ENCODE measurements around the gene WSB1. TPM values are rescaled to one million over a fixed set of nuclear protein-coding genes. Genes with fewer than 3 reads are reported as not detected.
"Not testable (repeated sequence)": the region's sequence is repeated elsewhere in the genome, so short reads cannot be mapped to it uniquely, and the experiment has no call there.

The WSB1 gene
- total RNA-seq, 1 donor from 2014 or later: 633 TPM

DNA sequence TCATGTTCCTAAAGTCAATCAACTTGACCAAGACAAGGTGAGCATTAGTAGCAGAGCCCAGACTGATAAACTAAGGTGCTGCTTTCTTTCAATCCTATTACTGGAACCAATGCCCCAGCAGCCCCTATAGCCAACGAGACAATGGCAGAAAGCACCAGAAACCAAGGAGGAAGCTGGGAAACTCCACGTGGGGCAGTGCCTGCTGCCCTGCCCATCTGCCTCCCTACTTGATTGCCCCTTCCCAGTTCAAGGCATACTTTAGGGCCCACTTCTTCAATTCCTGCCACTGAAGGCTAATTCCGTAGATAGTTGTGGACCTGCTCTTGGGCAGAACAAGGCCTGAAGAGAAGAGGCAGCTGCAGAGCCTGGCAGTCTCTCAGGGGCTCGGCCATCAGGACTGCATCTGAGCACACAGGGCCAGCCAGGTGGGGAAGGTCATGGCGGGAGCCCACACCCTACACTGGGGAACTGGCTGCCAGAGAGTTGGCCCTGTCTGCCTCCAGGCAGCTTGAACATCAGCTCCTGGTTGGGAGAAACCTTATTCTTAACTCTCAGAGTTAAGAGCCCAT is 30.9 kb downstream of the WSB1 start:
- Mint-ChIP-seq H3K4me3 (ENCODE audit: unreplicated experiment) (no peak overlapping the region), H3K27ac (ENCODE audit: unreplicated experiment) (no peak overlapping the region), H3K9me3 (ENCODE audit: unreplicated experiment) (peaks cover 5% of the 10 kb centered on the region), H3K36me3 (ENCODE audit: unreplicated experiment) (no peaks in the 10 kb centered on the region), H3K4me1 (ENCODE audit: low read depth, unreplicated experiment) (peaks cover 12% of the 10 kb centered on the region), H3K27me3 (ENCODE audit: unreplicated experiment) (peaks cover 2% of the 10 kb centered on the region)
- DNase-seq: no peak
- TF ChIP-seq CTCF (IDR thresholded peaks at IDR 0.05; ENCODE audit: partially characterized antibody, unreplicated experiment): no peak

- TF ChIP-seq CTCF (IDR thresholded peaks at IDR 0.05; ENCODE audit: partially characterized antibody, unreplicated experiment): no peak
- H3K4me1 Mint-ChIP-seq (ENCODE audit: low read depth, unreplicated experiment): peaks cover 5% of the 10 kb centered on the region
- peaks cover 2% of the 10 kb centered on the region for H3K9me3 Mint-ChIP-seq (ENCODE audit: unreplicated experiment)
- no peak overlapping the region for H3K27ac Mint-ChIP-seq (ENCODE audit: unreplicated experiment)
- H3K36me3 Mint-ChIP-seq (ENCODE audit: unreplicated experiment): no peaks in the 10 kb centered on the region
- peaks cover 2% of the 10 kb centered on the region for H3K27me3 Mint-ChIP-seq (ENCODE audit: unreplicated experiment)
- no peak for DNase-seq
- peak overlapping the region; percentile 25 for H3K4me3 Mint-ChIP-seq (ENCODE audit: unreplicated experiment)
Observed at GRCh38 chr17:27326051-27326450, 32.1 kb downstream of the WSB1 start.

GRCh38 chr17:27326585-27326984 is 32.7 kb downstream of the WSB1 start:
- DNase-seq: no peak
- no peaks in the 10 kb centered on the region for H3K36me3 Mint-ChIP-seq (ENCODE audit: unreplicated experiment)

GRCh38 chr17:27327397-27327796 is 33.5 kb downstream of the WSB1 start:
- H3K27ac Mint-ChIP-seq (ENCODE audit: unreplicated experiment): no peak overlapping the region
- peaks cover 10% of the 10 kb centered on the region for H3K4me1 Mint-ChIP-seq (ENCODE audit: low read depth, unreplicated experiment)
- no peak for DNase-seq
- peaks cover 8% of the 10 kb centered on the region for H3K27me3 Mint-ChIP-seq (ENCODE audit: unreplicated experiment)
- no peak overlapping the region for H3K4me3 Mint-ChIP-seq (ENCODE audit: unreplicated experiment)
- no peak for TF ChIP-seq CTCF (IDR thresholded peaks at IDR 0.05; ENCODE audit: partially characterized antibody, unreplicated experiment)
- H3K36me3 Mint-ChIP-seq (ENCODE audit: unreplicated experiment): no peaks in the 10 kb centered on the region
- H3K9me3 Mint-ChIP-seq (ENCODE audit: unreplicated experiment): peaks cover 1% of the 10 kb centered on the region

More at GRCh38 chr17:27326585-27326984, 32.7 kb downstream of the WSB1 start:
- no peak overlapping the region for H3K27ac Mint-ChIP-seq (ENCODE audit: unreplicated experiment)
- H3K4me1 Mint-ChIP-seq (ENCODE audit: low read depth, unreplicated experiment): peaks cover 5% of the 10 kb centered on the region
- peaks cover 6% of the 10 kb centered on the region for H3K27me3 Mint-ChIP-seq (ENCODE audit: unreplicated experiment)
- H3K4me3 Mint-ChIP-seq (ENCODE audit: unreplicated experiment): no peak overlapping the region
- no peak for TF ChIP-seq CTCF (IDR thresholded peaks at IDR 0.05; ENCODE audit: partially characterized antibody, unreplicated experiment)
- peaks cover 1% of the 10 kb centered on the region for H3K9me3 Mint-ChIP-seq (ENCODE audit: unreplicated experiment)

GRCh38 chr17:27327871-27328270 is 34.0 kb downstream of the WSB1 start:
- Mint-ChIP-seq H3K27ac (ENCODE audit: unreplicated experiment) (no peak overlapping the region), H3K36me3 (ENCODE audit: unreplicated experiment) (no peaks in the 10 kb centered on the region)
- no peak for TF ChIP-seq CTCF (IDR thresholded peaks at IDR 0.05; ENCODE audit: partially characterized antibody, unreplicated experiment)

DNA sequence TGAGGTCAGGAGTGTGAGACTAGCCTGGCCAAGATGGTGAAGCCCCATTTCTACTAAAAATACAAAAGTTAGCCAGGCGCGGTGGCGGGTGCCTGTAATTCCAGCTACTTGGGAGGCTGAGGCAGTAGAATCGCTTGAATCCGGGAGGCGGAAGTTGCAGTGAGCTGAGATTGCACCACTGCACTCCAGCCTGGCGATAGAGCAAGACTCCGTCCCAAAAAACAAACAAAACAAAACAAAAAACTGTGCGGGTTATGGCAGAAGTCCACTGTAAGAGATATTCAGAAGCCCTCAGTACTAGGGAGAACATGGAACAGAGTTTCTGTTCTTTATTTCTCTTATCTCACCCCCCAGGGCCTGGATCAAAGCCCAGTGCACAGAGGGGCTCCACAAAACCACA is 34.8 kb downstream of the WSB1 start:
- DNase-seq; H3K36me3 Mint-ChIP-seq (ENCODE audit: unreplicated experiment); H3K27ac Mint-ChIP-seq (ENCODE audit: unreplicated experiment); H3K27me3 Mint-ChIP-seq (ENCODE audit: unreplicated experiment); H3K9me3 Mint-ChIP-seq (ENCODE audit: unreplicated experiment); H3K4me3 Mint-ChIP-seq (ENCODE audit: unreplicated experiment): not testable (repeated sequence)
- H3K4me1 Mint-ChIP-seq (ENCODE audit: low read depth, unreplicated experiment): peaks cover 13% of the 10 kb centered on the region

More at GRCh38 chr17:27327871-27328270, 34.0 kb downstream of the WSB1 start:
- H3K27me3 Mint-ChIP-seq (ENCODE audit: unreplicated experiment): peaks cover 8% of the 10 kb centered on the region
- peaks cover 13% of the 10 kb centered on the region for H3K4me1 Mint-ChIP-seq (ENCODE audit: low read depth, unreplicated experiment)
- no peak for DNase-seq
- peaks cover 1% of the 10 kb centered on the region for H3K9me3 Mint-ChIP-seq (ENCODE audit: unreplicated experiment)
- no peak overlapping the region for H3K4me3 Mint-ChIP-seq (ENCODE audit: unreplicated experiment)
